GM21737 (cell line): Measurements from ENCODE around the gene AGO3.
"Not testable (repeated sequence)": the region's sequence is repeated elsewhere in the genome, so short reads cannot be mapped to it uniquely, and the experiment has no call there.

Experiments used
- ATAC-seq: cut with Tn5 transposase; IDR thresholded peaks from one replicate; pipeline ENCODE4 v1.9.1; 2021; ENCODE audit warnings: mild to moderate bottlenecking, moderate library complexity; ENCODE audit not compliant: unreplicated experiment

Gene AGO3

GRCh38 chr1:35924838-35925237 lies 6.1 kb upstream of the AGO3 start:
- no peak for ATAC-seq

- ATAC-seq, result no peak
Observed at GRCh38 chr1:35925741-35926140, 5.2 kb upstream of the AGO3 start.

- no peak for ATAC-seq
Observed at GRCh38 chr1:35927472-35927871, 3.4 kb upstream of the AGO3 start.

GRCh38 chr1:35929730-35930592 lies 944 bp upstream of the AGO3 start:
- ATAC-seq, result peak; percentile 7

GRCh38 chr1:35931446-35932157 lies 697 bp downstream of the AGO3 start:
- ATAC-seq, result peak; percentile 25

- no peak for ATAC-seq
Observed at GRCh38 chr1:35932158-35932636, 1.3 kb downstream of the AGO3 start.

- ATAC-seq, result no peak
Observed at GRCh38 chr1:35932941-35933340, 2.0 kb downstream of the AGO3 start.

GRCh38 chr1:35935442-35936388 lies 4.8 kb downstream of the AGO3 start:
- ATAC-seq, result no peak

- ATAC-seq, result no peak
Observed at GRCh38 chr1:35936838-35937237, 5.9 kb downstream of the AGO3 start.

- no peak for ATAC-seq
Observed at GRCh38 chr1:35939484-35939883, 8.6 kb downstream of the AGO3 start.

- ATAC-seq, result no peak
Observed at GRCh38 chr1:35945327-35945726, 14.4 kb downstream of the AGO3 start.

- no peak for ATAC-seq
Observed at GRCh38 chr1:35947547-35947946, 16.6 kb downstream of the AGO3 start.

- ATAC-seq, result no peak
Observed at GRCh38 chr1:35958558-35958957, 27.7 kb downstream of the AGO3 start.

GRCh38 chr1:35959304-35959703 lies 28.4 kb downstream of the AGO3 start:
- ATAC-seq, result no peak

- ATAC-seq, result no peak
Observed at GRCh38 chr1:35962952-35963351, 32.0 kb downstream of the AGO3 start.

- ATAC-seq, result not testable (repeated sequence)
Observed at GRCh38 chr1:35964277-35964676, 33.4 kb downstream of the AGO3 start.

- ATAC-seq, result no peak
Observed at GRCh38 chr1:35968396-35968795, 37.5 kb downstream of the AGO3 start.

- no peak for ATAC-seq
Observed at GRCh38 chr1:35971601-35972000, 40.7 kb downstream of the AGO3 start.

GRCh38 chr1:35972631-35973030 lies 41.7 kb downstream of the AGO3 start:
- not testable (repeated sequence) for ATAC-seq

- no peak for ATAC-seq
Observed at GRCh38 chr1:35980090-35980489, 49.2 kb downstream of the AGO3 start.

GRCh38 chr1:35988237-35988636 lies 57.3 kb downstream of the AGO3 start:
- ATAC-seq, result no peak
